ENCODE measurements around the gene SHD. TPM values are rescaled to one million over a fixed set of nuclear protein-coding genes. Genes with fewer than 3 reads are reported as not detected.
"Not testable (repeated sequence)": the region's sequence is repeated elsewhere in the genome, so short reads cannot be mapped to it uniquely, and the experiment has no call there.

Gene SHD
- total RNA-seq, 1 donor, result not detected

DNA sequence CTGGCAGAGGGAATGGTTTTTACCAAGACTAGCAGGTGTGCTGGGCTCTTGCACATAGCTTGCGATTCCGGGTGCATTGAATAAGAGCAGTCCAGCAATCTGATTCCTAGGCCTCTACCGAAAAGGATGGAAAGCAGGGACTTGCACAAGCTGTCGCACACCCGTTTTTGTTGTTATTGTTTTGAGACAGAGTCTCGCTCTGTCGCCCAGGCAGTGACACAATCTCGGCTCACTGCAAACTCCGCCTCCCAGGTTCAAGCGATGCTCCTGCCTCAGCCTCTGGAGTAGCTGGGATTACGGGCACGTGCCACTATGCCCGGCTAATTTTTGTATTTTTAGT, 44.2 kb upstream of the SHD start:
- no peak for DNase-seq (ENCODE audit: low read depth)
- H3K4me3 ChIP-seq (ENCODE audit: low read depth, low read length), result no peak overlapping the region
- TF ChIP-seq CTCF (IDR thresholded peaks at IDR 0.05; ENCODE audit: insufficient read depth, low read depth, low read length), result no peak

DNA sequence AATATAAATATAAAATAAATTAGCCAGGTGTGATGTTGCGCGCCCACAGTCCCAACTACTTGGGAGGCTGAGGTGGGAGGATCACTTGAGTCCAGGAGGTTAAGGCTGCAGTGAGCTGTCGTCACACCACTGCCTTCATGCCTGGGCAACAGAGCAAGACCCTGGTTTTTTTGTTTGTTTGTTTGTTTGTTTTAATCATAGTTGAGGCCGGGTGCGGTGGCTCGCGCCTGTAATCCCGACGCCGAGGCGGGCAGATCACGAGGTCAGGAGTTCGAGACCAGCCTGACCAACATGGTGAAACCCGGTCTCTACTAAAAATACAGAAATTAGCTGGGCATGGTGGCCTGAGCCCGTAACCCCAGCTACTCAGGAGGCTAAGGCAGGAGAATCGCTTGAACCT, 41.6 kb upstream of the SHD start:
- H3K4me3 ChIP-seq (ENCODE audit: low read depth, low read length); DNase-seq (ENCODE audit: low read depth): not testable (repeated sequence)

- no peak overlapping the region for H3K4me3 ChIP-seq (ENCODE audit: low read depth, low read length)
- no peak for DNase-seq (ENCODE audit: low read depth)
- TF ChIP-seq CTCF (IDR thresholded peaks at IDR 0.05; ENCODE audit: insufficient read depth, low read depth, low read length), result no peak
Observed at GRCh38 chr19:4238831-4239230, 40.2 kb upstream of the SHD start.

- no peak for DNase-seq (ENCODE audit: low read depth)
- no peak for TF ChIP-seq CTCF (IDR thresholded peaks at IDR 0.05; ENCODE audit: insufficient read depth, low read depth, low read length)
- H3K4me3 ChIP-seq (ENCODE audit: low read depth, low read length), result no peak overlapping the region
Observed at GRCh38 chr19:4241824-4242430, 37.1 kb upstream of the SHD start.

GRCh38 chr19:4245938-4246337, 33.1 kb upstream of the SHD start:
- not testable (repeated sequence) for H3K4me3 ChIP-seq (ENCODE audit: low read depth, low read length); DNase-seq (ENCODE audit: low read depth)

- DNase-seq (ENCODE audit: low read depth), result peak; percentile 100
- TF ChIP-seq CTCF (IDR thresholded peaks at IDR 0.05; ENCODE audit: insufficient read depth, low read depth, low read length), result peak; percentile 48
- H3K4me3 ChIP-seq (ENCODE audit: low read depth, low read length), result peak within 1 kb of the TSS; percentile 70
Observed at GRCh38 chr19:4246767-4247593, 32.1 kb upstream of the SHD start, which contains the start of gene YJU2. Gene YJU2 (plus strand): TSS chr19:4247080. CDS start chr19:4247147, 67 bp downstream.

DNA sequence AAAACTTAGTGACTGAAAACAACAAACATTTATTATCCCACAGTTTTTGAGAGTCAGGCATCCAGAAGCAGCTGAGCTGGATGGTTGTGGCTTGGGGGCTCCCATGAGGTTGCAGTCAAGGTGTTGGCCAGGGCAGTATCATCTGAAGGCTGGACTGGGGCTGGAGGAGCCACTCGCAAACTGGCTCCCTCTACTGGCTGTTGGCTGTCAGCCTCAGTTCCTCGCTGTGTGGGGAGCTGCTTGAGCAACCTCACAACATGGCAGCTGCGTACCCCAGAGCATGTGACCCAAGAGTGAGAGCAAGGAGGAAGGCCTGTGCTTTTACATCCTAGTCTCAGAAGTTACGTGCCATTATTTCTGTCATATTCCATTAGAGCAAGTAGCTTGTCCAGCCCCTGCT, 22.5 kb upstream of the SHD start:
- TF ChIP-seq CTCF (IDR thresholded peaks at IDR 0.05; ENCODE audit: insufficient read depth, low read depth, low read length), result no peak
- no peak for DNase-seq (ENCODE audit: low read depth)
- H3K4me3 ChIP-seq (ENCODE audit: low read depth, low read length), result no peak overlapping the region

- DNase-seq (ENCODE audit: low read depth), result no peak
- H3K4me3 ChIP-seq (ENCODE audit: low read depth, low read length), result no peak overlapping the region
- no peak for TF ChIP-seq CTCF (IDR thresholded peaks at IDR 0.05; ENCODE audit: insufficient read depth, low read depth, low read length)
Observed at GRCh38 chr19:4257025-4257424, 22.0 kb upstream of the SHD start.

Data from fibroblast of villous mesenchyme (primary cell).